ENCODE measurements around the gene FOSL1.

Gene FOSL1

DNA sequence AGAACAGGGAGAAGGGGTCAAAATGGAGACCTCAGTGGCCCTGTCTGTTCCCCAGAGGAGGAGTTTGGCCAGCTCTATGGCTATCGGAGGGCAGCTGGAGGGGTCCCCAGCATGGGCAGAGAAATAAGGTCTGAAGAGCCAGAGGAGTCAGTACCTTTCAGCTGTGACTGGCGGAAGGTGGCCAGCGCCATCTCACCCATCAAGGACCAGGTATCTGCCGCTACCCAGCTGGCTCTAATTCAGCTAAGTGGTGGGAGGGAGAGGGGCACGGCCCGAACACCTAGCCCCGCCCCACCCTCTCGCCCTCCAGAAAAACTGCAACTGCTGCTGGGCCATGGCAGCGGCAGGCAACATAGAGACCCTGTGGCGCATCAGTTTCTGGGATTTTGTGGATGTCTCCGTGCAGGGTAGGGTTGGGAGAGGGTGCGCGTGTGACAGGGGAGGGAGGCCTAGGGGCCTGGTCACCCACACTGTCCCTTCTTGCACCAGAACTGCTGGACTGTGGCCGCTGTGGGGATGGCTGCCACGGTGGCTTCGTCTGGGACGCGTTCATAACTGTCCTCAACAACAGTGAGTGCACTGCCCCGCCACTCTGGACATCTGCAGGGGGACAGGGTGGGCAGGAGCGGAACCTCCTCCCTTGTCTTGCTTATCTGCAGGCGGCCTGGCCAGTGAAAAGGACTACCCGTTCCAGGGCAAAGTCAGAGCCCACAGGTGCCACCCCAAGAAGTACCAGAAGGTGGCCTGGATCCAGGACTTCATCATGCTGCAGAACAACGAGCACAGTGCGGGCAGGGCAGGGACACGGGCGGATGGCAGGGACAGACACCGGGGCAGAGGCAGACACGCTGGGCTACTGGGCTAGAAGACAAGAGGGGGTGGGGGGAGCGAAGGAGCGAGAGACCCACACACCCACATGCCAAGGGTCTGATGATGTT lies 17.8 kb downstream of the FOSL1 start:
- no peak overlapping the region for H3K4me3 ChIP-seq (ENCODE audit: low read depth, low read length)

DNA sequence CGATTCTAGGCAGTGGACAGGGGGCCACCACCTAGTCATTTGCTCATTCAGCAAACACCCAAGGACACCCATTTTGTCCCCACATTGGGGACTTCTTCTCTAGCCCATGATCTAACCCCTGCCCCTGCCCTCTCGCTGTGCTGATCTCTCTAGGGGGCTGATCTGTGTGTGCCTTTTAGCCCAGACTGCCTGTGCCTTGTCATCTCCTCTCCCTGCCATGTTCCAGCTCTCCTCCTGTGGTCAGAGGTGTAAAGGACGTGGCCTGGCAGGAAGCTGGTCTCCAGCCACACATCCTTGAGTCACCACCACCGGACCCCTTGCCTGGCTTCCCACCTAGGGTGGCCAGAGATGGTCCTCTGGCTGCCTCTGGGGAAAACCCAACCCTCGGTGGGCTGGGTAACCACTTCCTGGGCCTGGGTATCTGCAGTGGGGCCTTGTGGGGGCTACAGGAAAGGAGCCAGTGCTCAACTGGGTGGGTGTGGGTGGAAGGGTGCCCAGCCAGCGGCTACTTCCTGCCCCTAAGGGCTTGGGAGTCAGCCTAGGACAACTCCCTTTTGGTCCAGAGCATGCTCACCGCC lies 19.3 kb downstream of the FOSL1 start:
- no peak overlapping the region for H3K4me3 ChIP-seq (ENCODE audit: low read depth, low read length)

DNA sequence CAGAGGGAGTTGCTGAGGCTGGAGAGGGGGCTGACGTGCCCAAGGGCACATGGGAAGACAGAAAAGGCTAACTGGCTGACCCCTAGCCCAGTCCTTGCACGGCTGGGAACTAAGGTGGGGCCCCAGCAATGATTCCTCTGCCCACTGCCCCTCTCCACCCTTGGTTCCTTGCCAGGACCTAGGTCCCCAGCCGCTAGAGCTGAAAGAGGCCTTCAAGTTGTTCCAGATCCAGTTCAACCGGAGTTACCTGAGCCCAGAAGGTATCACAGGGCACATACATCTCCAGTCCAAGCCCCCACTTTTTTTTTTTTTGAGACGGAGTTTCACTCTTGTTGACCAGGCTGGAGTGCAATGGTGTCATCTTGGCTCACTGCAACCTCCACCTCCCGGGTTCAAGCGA lies 20.2 kb downstream of the FOSL1 start:
- H3K4me3 ChIP-seq (ENCODE audit: low read depth, low read length) = no peak overlapping the region

DNA sequence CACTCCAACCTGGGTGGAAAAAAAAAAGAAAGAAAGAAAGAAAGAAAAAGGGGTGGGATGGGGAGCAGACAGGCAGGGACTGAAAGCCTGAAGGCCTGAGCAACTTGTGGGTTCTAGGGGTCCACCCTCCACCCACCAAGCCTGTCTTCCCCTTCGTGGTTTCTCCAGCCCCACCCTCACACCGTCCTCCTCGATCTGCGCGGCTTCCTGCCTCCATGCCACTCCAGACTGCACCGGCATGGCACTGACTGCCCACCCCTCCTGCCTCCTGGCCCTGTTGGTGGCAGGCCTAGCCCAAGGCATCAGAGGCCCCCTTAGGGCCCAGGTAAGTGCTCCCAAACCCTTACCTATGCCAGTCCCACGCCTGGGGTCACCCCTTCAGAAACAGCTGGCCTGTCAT lies 20.6 kb downstream of the FOSL1 start, which contains the start of gene CTSW:
TSS of gene CTSW (plus strand) at position 221 of the 400 bp plus-strand sequence. CDS start at position 239, 18 bp downstream.
- H3K4me3 ChIP-seq (ENCODE audit: low read depth, low read length) = no peak within 1 kb of the TSS

DNA sequence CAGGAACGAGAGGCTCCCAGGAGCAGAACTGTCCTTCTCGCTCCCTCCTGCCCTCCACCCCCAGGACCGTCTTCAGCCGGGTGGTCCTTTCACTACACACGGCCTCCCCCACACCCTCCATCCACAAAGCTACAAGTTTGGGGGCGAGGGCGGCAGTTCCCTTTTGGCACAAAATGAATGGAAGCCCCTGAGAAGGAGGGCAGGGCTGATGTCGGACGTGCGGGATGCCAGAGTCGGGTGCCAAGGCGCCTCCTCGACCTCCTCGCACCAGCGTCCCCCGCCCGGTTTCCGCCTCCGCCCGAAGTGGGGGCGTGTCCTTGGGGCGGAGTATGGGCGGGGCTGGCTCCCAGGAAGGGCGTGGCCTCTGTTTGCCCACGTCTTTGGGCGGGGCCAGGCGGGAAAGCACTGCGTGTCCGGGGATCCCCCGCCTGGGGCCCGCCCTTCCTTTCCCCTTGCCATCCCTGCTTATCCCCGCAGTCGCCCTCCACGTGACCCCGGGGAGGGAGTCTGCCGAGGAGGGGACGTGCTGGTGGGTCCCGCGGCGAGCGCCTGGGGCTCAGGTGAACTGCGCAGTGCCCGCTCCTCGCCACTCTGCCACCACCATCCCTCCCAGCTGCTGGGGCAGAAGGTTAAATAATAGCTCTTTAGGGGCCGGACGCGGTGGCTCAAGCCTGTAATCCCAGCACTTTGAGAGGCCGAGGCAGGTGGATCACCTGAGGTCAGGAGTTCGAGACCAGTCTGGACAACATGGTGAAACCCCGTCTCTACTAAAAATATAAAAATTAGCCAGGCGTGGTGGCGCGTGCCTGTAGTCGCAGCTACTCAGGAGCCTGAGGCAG lies 26.7 kb downstream of the FOSL1 start:
- peak overlapping the region; percentile 51 for H3K4me3 ChIP-seq (ENCODE audit: low read depth, low read length)

DNA sequence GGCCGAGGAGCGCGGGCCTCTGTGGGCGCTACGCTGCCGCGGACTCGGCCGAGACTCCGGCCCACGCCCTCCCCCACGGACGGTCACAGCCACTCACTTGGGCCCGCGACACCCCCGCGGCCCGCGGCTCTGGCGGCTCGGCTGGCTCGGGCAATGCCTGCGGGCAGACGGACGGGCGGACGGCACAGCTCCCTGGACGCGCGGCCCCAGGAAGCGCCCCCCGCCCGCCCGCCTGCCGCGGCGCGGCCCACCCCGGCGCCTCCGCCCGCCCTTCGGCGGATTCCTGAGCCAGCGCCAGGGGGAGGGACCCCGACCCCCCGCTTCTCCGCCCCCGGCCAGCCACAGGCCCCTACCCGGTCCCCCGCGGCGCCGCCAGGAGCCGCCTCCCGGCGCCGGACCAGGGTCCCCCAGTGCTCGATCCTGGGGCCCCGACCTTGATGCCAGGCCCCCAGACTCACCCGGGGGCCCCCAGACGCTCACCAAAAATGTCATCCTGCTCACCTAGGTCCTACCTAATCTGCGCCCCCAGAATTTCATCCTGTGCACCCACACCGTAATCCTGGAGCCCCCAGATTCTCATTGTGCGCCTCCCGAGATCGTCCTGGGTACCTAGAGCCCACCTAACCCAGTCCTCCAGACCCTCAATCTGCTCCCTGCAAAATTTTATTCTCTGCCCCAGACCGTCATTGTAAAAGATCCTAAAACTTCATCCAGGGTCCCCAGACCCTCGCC lies 27.4 kb downstream of the FOSL1 start, which contains the start of gene EFEMP2:
TSS of gene EFEMP2 (minus strand) at position 215 of the 732 bp plus-strand sequence. CDS start 446 bp downstream, outside the sequence.
- H3K4me3 ChIP-seq (ENCODE audit: low read depth, low read length) = peak within 1 kb of the TSS; percentile 51

DNA sequence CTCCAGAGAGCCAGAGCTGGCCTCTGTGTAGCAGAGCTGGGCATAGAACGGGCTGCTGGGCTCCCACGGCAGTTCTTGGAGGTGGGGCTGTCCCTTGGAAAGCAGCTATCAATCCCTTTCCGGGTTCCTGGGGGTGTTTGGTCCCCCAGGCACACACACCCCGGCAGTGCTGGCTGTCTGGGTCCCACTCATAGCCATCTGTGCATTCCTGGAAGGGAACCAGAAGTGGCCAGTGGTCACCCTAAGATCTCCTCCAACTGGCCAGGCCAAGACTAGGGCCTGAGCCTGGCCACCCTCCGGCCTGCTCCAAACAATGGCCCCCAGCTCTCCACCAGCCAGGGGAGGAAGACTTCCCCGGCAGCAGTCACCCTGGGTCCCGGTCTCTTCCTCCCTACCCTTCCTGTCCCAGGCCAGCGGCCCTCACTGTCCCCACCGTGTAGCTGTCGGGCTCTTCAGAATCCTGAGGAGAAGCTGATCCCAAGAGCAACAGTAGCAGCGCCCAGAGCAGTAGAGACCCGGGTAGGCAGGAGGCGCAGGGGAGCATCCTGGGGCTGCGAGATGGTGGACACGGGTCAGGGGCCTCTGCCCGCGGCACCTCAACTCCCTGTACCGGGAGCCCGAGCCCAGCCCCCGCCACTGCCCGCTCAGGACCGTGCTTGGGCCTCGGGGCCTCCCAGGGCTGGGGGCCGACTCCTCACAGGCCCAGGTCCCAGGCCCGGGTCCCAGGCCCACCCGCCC lies 28.2 kb downstream of the FOSL1 start:
- H3K4me3 ChIP-seq (ENCODE audit: low read depth, low read length) = peak overlapping the region; percentile 30

DNA sequence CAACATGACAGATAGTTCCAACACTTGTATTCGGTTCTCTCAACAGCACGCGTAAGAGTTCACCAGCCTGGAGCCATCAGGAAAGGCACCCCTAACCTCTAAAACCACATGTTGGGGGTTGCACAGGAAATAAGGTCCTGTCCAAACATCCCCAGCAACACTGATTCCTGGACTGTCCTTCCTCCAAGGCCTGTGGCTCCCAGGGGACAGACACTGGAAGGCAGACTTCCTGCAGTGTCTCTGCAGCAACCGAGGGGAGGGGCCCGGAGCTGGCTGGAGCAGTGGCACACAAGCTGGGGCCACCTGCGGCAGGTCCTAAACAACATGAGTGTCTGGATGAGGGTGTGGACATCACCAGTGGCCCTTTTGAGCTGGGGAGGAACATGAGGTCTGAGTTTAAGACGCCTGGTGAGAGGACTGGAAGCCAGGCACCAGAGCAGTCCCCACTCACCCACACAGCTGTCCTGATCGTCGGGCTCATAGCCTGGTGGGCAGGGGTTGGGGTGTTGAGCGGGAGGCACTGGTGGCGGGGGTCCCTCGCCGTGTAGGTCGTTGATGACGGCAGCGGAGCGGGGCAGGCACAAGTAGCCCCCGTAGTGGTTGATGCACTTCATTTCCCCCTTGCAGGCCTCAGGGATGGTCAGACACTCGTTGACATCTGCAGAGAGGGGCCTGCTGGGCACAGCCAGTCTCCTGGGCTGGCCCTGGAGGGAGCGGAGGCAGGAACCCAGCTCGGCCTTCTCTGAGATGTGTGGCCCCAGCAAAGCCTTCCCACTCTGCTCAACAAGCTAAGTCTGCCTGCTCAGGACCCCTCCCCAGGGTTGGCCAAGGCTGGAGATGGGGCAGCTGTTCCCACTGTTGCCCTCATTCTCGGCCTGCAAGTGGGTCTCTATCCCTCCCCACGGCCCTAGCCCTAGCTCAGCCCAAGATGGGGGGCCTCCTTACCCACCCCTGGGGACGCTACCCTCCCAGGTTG lies 29.2 kb downstream of the FOSL1 start:
- H3K4me3 ChIP-seq (ENCODE audit: low read depth, low read length) = no peak overlapping the region

DNA sequence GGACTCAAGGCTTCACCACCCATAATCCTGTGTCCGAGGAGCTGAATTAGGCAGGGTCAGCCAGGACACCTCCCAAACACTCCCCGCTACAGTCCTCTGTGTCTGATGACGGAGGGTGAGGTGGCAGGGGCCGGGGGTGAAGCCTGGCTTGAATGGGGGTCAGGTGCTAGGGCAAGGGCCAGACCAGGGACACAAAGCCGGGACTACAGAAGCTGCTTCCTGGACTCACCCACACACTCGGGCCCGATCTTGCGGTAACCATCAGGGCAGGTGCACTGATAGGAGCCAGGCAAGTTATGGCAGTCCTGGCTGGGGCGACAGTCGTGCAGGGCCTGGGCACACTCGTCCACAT lies 29.9 kb downstream of the FOSL1 start:
- no peak overlapping the region for H3K4me3 ChIP-seq (ENCODE audit: low read depth, low read length)

DNA sequence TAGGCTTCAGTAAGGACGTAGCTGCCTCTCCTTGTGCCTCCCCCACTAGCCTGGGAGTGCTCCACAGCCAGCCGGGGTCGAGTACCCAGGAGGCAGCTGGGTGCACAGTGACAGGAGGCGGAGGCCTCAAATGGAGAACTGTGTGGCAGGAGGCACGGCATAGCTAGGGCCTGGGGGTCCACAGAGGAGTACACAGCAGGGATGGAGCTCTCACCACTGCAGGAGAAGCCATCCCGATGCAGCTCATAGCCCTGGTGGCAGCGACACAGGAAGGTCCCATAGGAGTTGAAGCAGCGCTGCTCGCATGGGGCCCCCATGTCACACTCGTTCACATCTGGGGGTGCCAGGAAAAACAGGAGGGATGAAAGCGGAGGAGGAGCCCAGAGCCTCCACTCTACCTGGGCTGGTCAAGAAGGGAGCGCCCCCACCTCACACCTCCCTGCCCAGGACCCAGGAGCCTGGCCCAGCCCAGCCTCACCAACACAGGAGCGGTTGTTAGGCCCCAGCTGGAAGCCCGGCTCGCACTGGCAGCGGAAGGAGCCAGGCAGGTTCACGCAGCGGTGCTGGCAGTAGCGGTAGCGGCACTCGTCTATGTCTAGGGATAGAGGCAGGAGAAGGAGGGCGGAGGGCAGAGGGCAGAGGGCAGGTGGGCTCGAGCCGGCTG lies 30.4 kb downstream of the FOSL1 start:
- no peak overlapping the region for H3K4me3 ChIP-seq (ENCODE audit: low read depth, low read length)

DNA sequence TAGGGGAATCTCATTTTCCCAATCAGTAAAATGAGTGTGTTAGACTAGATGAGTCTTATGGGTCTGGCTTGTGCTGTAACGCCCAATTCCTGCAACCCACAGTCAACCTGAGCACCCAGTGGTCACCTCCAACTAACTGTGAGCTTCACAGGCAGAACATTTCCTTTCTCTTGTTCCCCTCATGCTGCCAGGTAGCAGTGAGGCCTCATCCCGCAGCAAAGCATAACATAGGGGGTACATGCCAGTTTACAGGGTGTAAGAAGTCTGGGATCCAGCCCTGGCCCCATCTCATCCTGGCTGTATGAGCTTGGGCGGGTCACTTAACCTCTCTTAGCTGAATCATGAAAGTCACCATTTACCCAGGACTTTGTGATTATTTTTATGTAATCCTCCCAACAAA lies 31.3 kb downstream of the FOSL1 start:
- no peak overlapping the region for H3K4me3 ChIP-seq (ENCODE audit: low read depth, low read length)

DNA sequence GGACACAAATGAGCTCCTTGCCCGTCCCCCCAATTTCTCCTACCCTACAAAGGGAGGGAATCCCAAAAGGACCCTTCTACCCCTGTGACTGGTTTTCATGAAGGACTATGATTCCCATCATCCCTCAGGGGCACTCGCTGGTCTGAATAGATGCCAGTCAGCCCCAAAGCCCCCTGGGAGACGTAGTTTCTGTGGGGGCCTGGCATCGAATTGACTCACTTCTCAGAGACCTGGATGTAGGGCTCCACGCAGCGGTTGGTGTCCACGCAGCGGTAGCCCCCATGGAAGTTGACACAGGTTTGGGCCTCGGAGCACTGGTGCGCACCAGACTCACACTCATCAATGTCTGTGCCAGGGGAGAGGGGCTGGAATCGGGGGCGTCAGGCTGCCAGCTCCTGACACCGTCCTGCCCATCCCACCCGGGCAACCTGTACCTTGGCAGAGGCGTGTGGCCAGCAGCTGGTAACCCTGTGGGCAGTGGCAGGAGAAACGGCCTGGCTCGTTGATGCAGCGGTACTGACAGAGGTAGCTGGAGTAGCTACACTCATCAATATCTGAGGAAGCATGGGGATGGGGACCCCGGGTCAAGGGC lies 32.0 kb downstream of the FOSL1 start:
- peak overlapping the region; percentile 52 for H3K4me3 ChIP-seq (ENCODE audit: low read depth, low read length)

DNA sequence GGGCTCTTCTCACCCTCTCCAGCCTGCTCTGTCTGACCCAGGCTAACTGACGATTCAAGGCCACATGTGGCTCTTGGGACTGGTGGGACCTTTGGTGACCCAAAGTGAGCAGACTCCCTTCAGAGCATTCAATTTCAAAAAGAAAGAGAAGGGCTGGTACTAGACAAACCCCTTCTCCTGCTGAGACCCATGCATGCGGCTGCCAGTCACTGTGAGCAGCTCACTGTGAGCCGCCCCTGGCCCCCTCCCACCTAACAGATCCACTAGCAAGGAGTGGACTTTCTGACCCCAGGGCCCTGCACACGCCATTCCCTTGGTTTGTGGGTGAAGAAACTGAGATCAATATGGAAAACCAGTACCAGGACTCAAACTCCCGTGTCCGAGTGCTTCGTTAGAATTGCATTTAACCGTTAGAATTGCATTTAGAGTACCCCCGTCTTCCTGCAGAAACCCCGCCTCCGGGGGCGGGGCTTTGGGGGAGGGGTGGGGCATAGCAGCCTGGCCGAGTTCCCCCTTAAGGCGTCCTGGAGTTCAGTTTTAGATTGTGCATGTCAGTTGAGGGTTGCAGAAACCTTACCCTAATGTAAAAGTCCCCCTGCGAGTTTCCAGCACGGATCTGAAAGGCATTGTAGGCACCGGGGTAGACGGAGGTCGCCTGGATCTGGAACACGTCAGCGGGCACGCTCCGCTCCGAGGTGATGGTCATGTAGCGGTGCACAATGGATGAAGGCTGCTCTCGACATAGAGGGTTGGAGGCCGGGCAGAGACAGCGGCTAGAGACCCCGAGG lies 32.7 kb downstream of the FOSL1 start:
- peak overlapping the region; percentile 52 for H3K4me3 ChIP-seq (ENCODE audit: low read depth, low read length)

DNA sequence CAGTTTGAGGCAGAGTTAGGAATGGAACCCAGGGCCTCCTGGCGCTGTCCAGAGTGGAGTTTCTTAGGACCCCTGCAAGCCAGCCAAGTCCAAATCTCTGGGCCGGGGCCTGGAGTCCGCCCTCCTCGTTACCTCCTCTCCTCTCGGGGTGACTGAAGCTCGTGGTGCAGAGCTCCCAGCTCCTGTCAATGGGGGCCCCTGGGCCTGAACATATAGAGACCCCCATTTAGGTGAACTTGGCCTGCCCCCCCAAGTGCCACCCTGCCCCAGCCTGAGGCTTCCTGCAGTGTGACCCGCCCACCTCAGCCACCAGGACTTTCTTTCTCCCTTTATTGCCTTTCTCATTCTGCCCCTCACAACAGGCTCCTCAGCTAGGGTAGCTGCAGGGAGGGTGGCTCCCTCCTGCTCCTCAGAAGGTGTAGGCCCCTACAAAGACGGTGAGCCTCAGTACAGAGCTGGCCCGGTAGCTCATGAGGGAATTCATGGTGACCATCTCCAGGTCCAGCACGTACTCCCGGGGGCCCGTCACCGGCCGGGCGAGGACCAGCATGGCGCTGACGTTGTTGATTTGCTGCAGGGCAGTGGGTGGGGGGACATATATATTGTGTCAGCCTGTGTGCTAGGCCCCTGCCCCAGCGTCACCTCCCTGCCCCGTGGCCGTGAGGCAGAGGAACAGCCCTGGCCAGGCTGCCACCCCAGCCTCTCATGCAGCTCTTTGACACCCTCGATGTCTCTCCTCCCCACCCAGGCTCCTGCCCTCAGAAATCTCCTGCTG lies 33.5 kb downstream of the FOSL1 start:
- H3K4me3 ChIP-seq (ENCODE audit: low read depth, low read length) = no peak overlapping the region

DNA sequence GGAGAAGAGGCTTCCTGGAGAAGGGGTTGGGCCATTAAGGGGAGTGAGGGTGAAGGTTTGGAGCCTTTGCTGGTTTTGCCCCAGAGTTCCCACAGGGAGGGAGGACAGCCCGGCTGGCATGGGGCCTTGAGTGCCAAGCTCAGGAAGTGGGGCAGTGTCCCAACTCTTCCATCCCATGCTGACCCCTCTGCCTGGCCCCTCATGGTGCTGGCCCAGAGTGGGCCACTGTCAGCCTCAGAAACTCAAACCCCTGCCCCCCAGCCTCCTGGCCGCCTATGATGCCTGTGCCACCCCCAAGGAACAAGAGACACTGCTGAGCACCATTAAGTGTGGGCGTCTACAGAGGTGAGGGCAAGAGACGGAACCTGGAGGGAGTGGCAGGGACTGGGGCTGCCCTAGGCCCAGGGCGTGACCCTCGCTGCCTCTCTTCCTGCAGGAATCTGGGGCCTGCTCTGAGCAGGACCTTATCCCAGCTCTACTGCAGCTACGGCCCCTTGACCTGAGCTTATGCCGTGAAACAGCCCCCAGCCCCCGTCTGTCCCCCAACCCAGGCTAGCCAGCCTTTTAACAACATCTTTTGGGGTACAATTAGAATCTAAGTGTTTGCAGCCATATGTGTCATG lies 34.5 kb downstream of the FOSL1 start:
- no peak overlapping the region for H3K4me3 ChIP-seq (ENCODE audit: low read depth, low read length)
